Fibroblast of gingiva (primary cell): Measurements from ENCODE around the gene PPIF.

Experiments
- DNase-seq: peaks from one replicate; pipeline ENCODE4 v3.0.0-alpha.2; 2011; ENCODE audit warnings: low read depth

PPIF gene

DNA sequence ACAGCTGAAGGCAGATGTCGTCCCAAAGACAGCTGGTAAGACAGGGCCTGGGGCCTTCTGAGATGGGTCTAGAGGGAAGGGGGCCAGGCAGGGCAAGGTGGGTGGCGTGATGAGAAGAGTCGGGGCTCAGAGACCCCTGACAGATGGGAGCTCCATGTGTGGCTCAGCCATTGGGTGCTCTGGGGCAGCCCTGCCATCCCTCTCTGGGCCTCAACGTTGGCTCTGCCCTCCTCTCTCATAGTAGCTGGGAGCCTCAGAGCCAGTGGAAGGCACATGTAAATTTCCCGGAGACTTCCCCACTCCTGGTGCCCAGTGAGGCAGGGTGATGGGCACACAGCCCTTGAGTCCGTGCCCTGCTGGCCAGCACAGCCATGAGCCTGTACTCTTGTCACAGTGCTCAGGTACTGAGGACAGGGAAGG lies 1.8 kb downstream of the PPIF start:
- DNase-seq: no peak

GRCh38 chr10:79349766-79350406 lies 2.6 kb downstream of the PPIF start:
- no peak for DNase-seq

- no peak for DNase-seq
These were observed 3.3 kb downstream of the PPIF start for GRCh38 chr10:79350407-79351154.

DNA sequence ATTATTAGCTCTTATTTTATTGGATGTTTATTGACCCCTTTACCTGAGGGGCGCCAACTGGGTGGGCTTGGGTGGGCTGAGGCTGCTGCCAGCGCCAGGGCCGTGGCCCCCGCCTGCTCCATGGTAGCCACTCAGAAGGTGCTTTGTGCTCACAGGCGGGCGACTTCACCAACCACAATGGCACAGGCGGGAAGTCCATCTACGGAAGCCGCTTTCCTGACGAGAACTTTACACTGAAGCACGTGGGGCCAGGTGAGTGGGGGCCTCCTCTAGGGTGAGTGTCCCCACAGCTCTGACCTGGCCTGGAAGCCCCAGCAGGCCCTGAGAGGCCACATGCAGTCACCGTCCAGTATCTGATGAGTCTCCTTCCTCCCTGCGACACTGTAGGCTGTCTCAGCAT lies 4.1 kb downstream of the PPIF start:
- no peak for DNase-seq

GRCh38 chr10:79352035-79352877 lies 5.0 kb downstream of the PPIF start:
- DNase-seq: no peak

DNA sequence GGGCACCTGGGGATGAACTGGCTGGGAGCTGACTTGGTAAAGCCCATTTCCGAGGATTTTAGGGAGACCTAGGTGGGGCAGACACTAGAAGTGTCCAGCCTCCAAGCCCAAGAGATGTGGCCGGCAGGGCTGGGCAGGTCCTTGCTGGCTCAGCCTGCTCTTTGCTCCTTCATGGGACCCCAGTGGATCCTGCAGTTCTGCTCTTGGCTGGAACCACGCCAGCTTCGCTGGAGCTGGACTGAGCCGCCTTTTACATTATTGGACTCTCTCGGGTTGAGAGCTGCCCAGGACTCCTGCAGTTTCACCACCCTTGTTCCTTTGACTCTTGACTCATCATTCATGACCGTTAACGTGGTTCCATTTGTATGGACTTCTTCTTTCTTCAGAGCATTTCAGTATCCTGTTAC lies 5.7 kb downstream of the PPIF start:
- DNase-seq: no peak

GRCh38 chr10:79353726-79354125 lies 6.5 kb downstream of the PPIF start:
- DNase-seq: no peak

DNA sequence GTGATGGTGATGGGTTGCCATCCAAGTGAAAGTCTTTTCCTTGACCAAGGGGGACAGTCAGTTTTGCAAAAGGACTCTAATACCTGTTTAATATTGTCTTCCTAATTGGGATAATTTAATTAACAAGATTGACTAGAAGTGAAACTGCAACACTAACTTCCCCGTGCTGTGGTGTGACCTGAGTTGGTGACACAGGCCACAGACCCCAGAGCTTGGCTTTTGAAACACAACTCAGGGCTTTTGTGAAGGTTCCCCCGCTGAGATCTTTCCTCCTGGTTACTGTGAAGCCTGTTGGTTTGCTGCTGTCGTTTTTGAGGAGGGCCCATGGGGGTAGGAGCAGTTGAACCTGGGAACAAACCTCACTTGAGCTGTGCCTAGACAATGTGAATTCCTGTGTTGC lies 6.9 kb downstream of the PPIF start:
- no peak for DNase-seq

DNA sequence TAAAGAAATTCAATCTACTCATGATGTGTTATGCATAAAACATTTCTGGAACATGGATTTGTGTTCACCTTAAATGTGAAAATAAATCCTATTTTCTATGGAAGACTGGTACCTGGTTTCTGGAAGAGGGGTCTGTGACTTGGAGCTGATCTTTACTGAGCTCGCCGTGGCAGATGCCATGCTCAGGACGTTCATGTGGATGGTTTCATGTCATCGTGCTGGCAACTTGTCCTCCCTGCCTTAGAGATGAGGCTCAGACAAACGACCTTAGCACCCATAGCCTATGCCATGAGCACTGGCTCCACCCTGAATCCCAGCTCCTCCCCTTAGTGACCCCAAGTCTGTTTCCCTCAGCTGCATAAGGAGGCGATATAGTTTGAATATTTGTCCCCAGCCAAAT lies 7.3 kb downstream of the PPIF start:
- no peak for DNase-seq

DNA sequence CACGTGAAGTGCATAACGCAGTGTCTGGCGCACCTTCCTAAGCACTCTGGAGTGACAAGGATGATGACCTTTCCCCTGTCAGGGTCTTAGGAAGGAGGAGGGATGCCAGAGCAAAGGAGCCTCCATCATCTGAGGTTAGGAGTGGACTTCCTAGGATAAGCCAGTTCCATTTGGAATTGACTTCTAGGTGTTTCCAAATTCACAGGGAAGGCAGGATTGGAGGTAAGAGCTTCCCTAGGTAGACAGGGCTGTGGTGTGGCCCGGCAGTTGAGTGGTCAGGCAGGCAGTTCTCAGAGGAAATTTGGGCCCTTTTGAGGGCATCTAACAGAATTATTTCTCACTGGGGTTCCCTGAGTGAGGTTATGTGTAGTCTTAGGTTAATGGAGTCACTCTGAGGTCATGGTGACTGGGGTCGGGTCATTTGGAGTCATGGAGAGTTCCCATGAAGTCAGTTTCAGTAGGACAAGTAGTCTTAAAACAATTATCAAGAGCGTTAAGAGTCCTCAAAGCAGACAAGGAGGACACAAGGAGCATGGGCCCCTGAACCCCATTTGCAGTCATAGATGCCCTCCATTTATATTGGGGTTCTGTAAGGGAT lies 8.2 kb downstream of the PPIF start:
- DNase-seq: no peak

- DNase-seq: no peak
These were observed 8.8 kb downstream of the PPIF start for GRCh38 chr10:79356104-79356503.

GRCh38 chr10:79357180-79357579 lies 9.9 kb downstream of the PPIF start:
- no peak for DNase-seq

DNA sequence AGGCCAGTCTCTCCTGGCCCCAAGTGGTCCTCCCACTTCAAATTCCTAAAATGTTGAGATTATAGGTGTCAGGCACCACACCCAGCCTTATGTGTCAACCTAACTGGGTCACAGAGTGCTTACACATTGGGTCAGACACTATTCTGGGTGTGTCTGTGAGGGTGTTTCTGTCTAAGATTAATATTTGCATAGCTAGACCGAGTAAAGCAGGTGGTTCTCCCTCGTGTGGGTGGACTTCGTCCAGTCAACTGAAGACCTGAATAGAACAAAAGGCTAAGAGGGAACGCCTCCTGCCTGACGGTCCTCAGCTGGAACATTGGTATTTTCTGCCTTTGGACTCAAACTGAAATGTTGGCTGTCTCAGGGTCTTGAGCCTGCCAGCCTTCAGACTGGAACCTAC lies 11.5 kb downstream of the PPIF start:
- no peak for DNase-seq

GRCh38 chr10:79359816-79360498 lies 12.7 kb downstream of the PPIF start:
- DNase-seq: no peak

GRCh38 chr10:79360499-79361342 lies 13.5 kb downstream of the PPIF start:
- no peak for DNase-seq

GRCh38 chr10:79361726-79362397 lies 14.6 kb downstream of the PPIF start:
- DNase-seq: no peak

GRCh38 chr10:79367426-79368189 lies 20.3 kb downstream of the PPIF start:
- DNase-seq: no peak

GRCh38 chr10:79372871-79373270 lies 25.6 kb downstream of the PPIF start:
- DNase-seq: no peak

GRCh38 chr10:79374312-79375191 lies 27.3 kb downstream of the PPIF start:
- DNase-seq: peak; percentile 57
